HEK293T (cell line): ENCODE measurements around the gene RNF19B.
A peak's percentile ranks its signal among the peaks of the same experiment; 100 is the strongest.

Experiments used
- CTCF ChIA-PET: fragments of 350-600 bp; formaldehyde crosslinking; extraction: SDS; loops from one replicate; lab custom pipeline; 2021; ENCODE audit warnings: antibody characterized with exemption, inconsistent platforms; lab: Yijun Ruan, JAX
- POLR2A ChIA-PET: fragments of 350-600 bp; formaldehyde crosslinking; extraction: SDS; loops from one replicate; lab custom pipeline; 2020; ENCODE audit warnings: antibody characterized with exemption, inconsistent platforms; lab: Yijun Ruan, JAX
- DNase-seq: peaks from one replicate; pipeline ENCODE4 v3.0.0; 2012; ENCODE audit warnings: mixed read lengths; ENCODE audit errors: extremely low spot score
- ARNT ChIP-seq: fragments of 450-650 bp; IDR thresholded peaks from 2 replicates; pipeline ENCODE4 v1.6.1; 2017; ENCODE audit warnings: mild to moderate bottlenecking
- BHLHE40 ChIP-seq: fragments of 450-650 bp; IDR thresholded peaks from 2 replicates; pipeline ENCODE4 v1.6.1; 2016; ENCODE audit warnings: mild to moderate bottlenecking, moderate library complexity, borderline replicate concordance
- CTBP1 ChIP-seq: fragments of 450-650 bp; IDR thresholded peaks from 2 replicates; pipeline ENCODE4 v1.6.1; 2016; ENCODE audit warnings: borderline replicate concordance
- ELF4 ChIP-seq: fragments of 450-650 bp; IDR thresholded peaks from 2 replicates; pipeline ENCODE4 v1.6.1; 2017; ENCODE audit warnings: antibody characterized with exemption
- FOXA1 ChIP-seq: fragments of 450-650 bp; IDR thresholded peaks from 2 replicates; pipeline ENCODE4 v1.6.1; 2016; ENCODE audit warnings: mild to moderate bottlenecking
- FOXK2 ChIP-seq: fragments of 450-650 bp; IDR thresholded peaks from 2 replicates; pipeline ENCODE4 v1.6.1; 2016; ENCODE audit warnings: mild to moderate bottlenecking
- FOXM1 ChIP-seq: fragments of 450-650 bp; IDR thresholded peaks from 2 replicates; pipeline ENCODE4 v1.6.1; 2017; ENCODE audit warnings: mild to moderate bottlenecking, borderline replicate concordance
- HDGF ChIP-seq: fragments of 450-650 bp; IDR thresholded peaks from 2 replicates; pipeline ENCODE4 v1.6.1; 2017; ENCODE audit warnings: antibody characterized with exemption, borderline replicate concordance
- L3MBTL2 ChIP-seq: fragments of 450-650 bp; conservative IDR thresholded peaks from 2 replicates; pipeline ENCODE4 v1.6.1; 2016; ENCODE audit warnings: mild to moderate bottlenecking
- LEF1 ChIP-seq: fragments of 450-650 bp; IDR thresholded peaks from 2 replicates; pipeline ENCODE4 v1.6.1; 2017; ENCODE audit warnings: mild to moderate bottlenecking, borderline replicate concordance
- NFRKB ChIP-seq: fragments of 450-650 bp; IDR thresholded peaks from 2 replicates; pipeline ENCODE4 v1.6.1; 2016; ENCODE audit warnings: mild to moderate bottlenecking, moderate library complexity
- SP1 ChIP-seq: fragments of 450-650 bp; IDR thresholded peaks from 2 replicates; pipeline ENCODE4 v1.6.1; 2017
- SUZ12 ChIP-seq: fragments of 450-650 bp; IDR thresholded peaks from 2 replicates; pipeline ENCODE4 v1.6.1; 2016; ENCODE audit warnings: mild to moderate bottlenecking
- TARDBP ChIP-seq: fragments of 450-650 bp; IDR thresholded peaks from 2 replicates; pipeline ENCODE4 v1.6.1; 2016
- ZNF384 ChIP-seq: fragments of 450-650 bp; IDR thresholded peaks from 2 replicates; pipeline ENCODE4 v1.6.1; 2016
- TF ChIP-seq, protein P1 (sequence below): fragments of 450-650 bp; IDR thresholded peaks from 2 replicates; pipeline ENCODE4 v1.6.1; 2016

Gene RNF19B

DNA sequence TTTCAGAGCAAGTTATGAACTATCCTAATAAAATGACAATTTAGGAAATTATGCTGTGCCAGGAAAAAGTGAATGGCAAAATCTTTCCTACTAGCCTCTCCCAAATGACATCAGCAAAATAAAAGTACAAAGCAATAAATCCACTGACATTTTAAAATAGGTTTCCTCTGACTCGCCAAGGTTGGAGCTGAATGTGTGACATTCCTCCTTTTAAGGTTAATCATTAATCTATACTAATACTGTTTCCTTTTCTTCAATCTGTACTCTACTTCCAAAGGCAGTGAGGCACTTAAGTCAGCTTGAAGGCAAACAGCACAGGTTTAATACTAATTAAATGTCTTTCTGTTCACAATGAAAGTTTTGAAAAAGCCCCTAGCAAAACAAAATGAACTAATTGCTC is 15.7 kb downstream of the RNF19B start:
- no peak for DNase-seq
- TF ChIP-seq LEF1 (no peak), SUZ12 (no peak), ELF4 (no peak), SP1 (no peak), BHLHE40 (no peak), ARNT (no peak), FOXK2 (no peak)
- TF ChIP-seq, protein P1, sequence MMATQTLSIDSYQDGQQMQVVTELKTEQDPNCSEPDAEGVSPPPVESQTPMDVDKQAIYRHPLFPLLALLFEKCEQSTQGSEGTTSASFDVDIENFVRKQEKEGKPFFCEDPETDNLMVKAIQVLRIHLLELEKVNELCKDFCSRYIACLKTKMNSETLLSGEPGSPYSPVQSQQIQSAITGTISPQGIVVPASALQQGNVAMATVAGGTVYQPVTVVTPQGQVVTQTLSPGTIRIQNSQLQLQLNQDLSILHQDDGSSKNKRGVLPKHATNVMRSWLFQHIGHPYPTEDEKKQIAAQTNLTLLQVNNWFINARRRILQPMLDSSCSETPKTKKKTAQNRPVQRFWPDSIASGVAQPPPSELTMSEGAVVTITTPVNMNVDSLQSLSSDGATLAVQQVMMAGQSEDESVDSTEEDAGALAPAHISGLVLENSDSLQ = peak; percentile 84
- POLR2A ChIA-PET = interaction anchor here (1.1 to 1.2 kb wide), 2 partner anchors 10 to 58 kb away, joined by 3 to 6 read pairs; no protein-coding TSS in a partner anchor
- CTCF ChIA-PET = interaction anchor here (1.5 kb wide), 1 partner anchor 236 kb away, joined by 3 read pairs; no protein-coding TSS in a partner anchor

DNA sequence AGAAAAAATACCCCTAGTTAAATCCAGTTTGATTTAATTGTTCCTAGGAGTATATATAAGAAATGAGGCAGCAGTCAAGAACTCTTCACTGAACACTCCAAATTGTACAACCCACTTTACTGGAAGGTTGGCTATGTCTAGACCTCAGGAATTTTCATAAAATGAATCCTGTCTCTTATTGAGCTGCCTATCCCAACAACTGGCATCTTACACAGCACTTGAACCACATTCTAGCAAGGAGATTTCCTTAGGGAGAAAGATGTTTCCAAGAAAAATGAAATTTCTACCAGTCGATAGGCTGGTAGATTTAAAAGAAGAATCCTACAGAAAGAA is 16.3 kb downstream of the RNF19B start:
- DNase-seq = no peak
- TF ChIP-seq ELF4 = no peak
- CTCF ChIA-PET = no interaction called here
- POLR2A ChIA-PET = interaction anchor here (1.1 to 1.4 kb wide), 4 partner anchors 11 to 59 kb away, joined by 3 to 6 read pairs (median 4); partner anchors contain the start of gene RNF19B

DNA sequence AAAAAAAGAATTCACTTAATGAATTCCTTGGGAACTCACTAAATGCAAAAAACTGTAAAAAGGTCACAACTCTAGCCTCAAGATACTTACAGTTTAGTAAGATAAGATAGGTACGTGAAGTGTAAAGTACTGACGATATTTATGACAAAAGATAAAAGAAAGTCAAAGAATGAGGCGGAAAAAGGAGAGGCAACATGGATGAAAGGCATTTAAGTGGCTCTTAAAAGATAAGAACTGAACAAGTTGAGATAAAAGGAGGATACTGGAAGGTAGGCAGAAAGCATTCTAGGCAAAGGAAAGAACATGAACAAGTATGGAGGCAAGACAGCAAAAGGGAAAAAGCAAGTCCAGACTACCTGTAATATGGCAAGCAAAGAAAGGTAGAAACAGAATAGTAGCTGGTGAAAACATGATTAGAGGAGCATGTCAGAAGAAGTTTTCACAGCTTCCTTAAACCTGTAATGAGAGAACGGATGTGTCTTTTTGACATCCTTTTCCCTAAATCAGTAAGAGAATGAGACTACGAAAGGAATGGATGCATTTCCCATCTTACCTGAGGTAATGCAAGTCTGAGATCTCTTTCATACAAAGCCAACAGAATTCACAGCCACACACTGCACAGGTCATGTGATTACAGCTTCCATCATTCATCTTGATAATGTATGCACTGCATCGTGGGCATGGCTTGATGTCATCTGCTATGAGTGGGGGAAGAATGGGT is 16.8 kb downstream of the RNF19B start:
- CTCF ChIA-PET = no interaction called here
- TF ChIP-seq TARDBP (no peak), FOXA1 (no peak), CTBP1 (no peak), FOXM1 (no peak), HDGF (no peak), L3MBTL2 (no peak), BHLHE40 (no peak), SP1 (no peak), SUZ12 (no peak), FOXK2 (no peak), ZNF384 (no peak), NFRKB (no peak), LEF1 (no peak), ELF4 (no peak), ARNT (no peak)
- TF ChIP-seq, protein P1 = no peak
- POLR2A ChIA-PET = interaction anchor here (1.2 to 1.4 kb wide), 3 partner anchors 16 to 59 kb away, joined by 3 to 5 read pairs (median 3); partner anchors contain the start of gene RNF19B

DNA sequence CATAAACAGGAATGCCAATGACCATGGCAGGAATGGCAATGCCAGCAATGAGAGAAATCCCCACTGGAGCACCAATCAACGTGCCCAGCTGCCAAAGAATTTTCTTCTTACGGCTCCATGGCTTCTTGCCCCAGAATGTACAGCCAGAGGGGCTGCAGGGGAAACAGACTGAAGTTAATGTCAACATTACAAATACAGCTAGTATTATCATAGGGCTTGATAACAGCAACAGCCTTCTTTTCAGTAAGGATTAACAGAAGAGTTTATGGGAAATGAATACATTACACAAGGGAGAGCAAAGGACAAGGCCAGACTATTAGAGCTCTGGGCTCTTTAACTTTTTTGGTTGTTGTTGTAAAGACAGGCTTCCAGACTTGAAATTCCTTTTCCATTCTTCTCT is 18.2 kb downstream of the RNF19B start:
- TF ChIP-seq FOXK2 (no peak), LEF1 (no peak), FOXA1 (no peak), ZNF384 (no peak), SUZ12 (no peak), ARNT (no peak), BHLHE40 (no peak), L3MBTL2 (no peak), FOXM1 (no peak), SP1 (no peak), NFRKB (no peak)
- ChIA-PET CTCF (no interaction called here), POLR2A (no interaction called here)
- DNase-seq = no peak

More for the DNA sequence above, 16.8 kb downstream of the RNF19B start:
- no peak for DNase-seq

- ChIA-PET CTCF (no interaction called here), POLR2A (no interaction called here)
- TF ChIP-seq TARDBP = no peak
- TF ChIP-seq HDGF = no peak
- no peak for TF ChIP-seq NFRKB
- TF ChIP-seq SP1 = no peak
- no peak for TF ChIP-seq L3MBTL2
- TF ChIP-seq CTBP1 = no peak
These were observed 20.4 kb downstream of the RNF19B start for GRCh38 chr1:32944180-32944579.

DNA sequence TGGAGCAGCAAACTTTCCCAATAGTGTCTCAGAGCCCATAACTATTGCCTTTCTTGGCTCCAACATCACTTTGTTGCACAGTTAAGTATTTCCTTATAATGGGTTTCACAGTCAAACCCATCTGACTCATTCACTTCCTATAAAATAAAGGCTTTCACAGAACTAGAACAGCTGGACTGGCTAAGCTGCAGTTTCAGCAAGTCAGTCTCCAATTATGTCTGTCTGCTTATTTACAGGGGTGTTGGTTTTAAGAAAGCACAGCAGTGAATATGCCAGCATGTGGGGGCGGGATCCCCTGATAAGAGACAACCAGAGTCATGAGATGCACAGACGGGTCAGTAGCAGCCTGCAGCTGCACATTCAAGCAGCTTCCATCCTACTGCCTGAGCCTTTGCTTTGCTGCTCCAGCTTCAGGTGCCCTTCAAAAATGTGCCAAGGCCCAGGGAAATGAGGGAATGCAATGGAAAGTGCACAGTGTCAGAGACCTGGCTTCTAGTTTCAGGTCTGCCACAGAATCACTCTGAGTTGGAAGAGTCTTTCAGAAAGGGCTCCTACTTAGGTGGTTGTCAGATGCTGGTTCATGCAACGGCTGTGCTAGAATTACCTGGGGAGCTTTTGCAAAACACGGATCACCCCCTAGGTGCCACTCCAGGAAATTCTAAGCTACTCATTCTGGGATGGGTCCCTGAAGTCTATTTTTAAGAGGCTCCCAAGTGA is 24.8 kb downstream of the RNF19B start:
- ChIA-PET CTCF (no interaction called here), POLR2A (no interaction called here)
- TF ChIP-seq NFRKB (no peak), SUZ12 (no peak), ARNT (no peak), L3MBTL2 (no peak), LEF1 (no peak), FOXM1 (no peak)
- no peak for DNase-seq

More at GRCh38 chr1:32944180-32944579, 20.4 kb downstream of the RNF19B start:
- no peak for DNase-seq

DNA sequence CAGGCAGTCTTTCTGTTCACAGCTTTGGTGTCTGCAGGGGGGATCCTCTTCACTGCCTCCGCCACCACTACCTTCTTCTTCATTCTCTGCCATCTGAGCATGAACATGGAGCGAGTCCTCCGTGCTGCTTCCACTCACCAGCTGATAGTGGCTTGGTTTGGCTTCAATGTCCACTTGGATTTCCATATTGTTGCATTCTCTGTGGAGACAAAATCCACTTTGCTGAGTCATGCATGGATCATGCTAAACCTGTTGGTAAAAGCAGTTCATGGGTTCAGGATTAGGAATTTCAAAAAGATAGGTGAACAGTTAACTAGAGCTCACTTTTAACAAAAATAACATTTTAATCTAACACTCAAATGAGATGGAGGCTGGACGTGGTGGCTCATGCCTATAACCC is 27.5 kb downstream of the RNF19B start:
- POLR2A ChIA-PET = no interaction called here
- TF ChIP-seq L3MBTL2 = no peak
- TF ChIP-seq BHLHE40 = no peak
- TF ChIP-seq LEF1 = no peak
- no peak for TF ChIP-seq NFRKB
- no peak for TF ChIP-seq ELF4
- no peak for DNase-seq
- CTCF ChIA-PET = interaction anchor here (0.7 kb wide), 1 partner anchor 70 kb away, joined by 3 read pairs; no protein-coding TSS in a partner anchor
